HCT116 (cell line): Measurements from ENCODE around the gene CHAF1B. TPM values are rescaled to one million over a fixed set of nuclear protein-coding genes. Genes with fewer than 3 reads are reported as not detected.

ENCODE experiments used
- ATAC-seq: fragments of 200-7000 bp; cut with Tn5 transposase; 2 replicates; pipeline ENCODE4 v1.9.1; 2020; ENCODE audit warnings: mild to moderate bottlenecking, moderate library complexity
- BruUV-seq: library from RNA; stranded (reverse); fragments of 400-500 nt; replicated peaks from 2 replicates; lab custom pipeline; 2021; lab: Mats Ljungman, UMichigan
- CTCF ChIA-PET: fragments of 300-600 bp; sonication (Branson Sonifier 250); formaldehyde crosslinking; loops from one replicate; lab custom pipeline; 2021; ENCODE audit warnings: antibody characterized with exemption; lab: Charles Lee
- POLR2A ChIA-PET: fragments of 300-600, 350-600 bp; sonication (Branson Sonifier 250); formaldehyde crosslinking; loops from one replicate; lab custom pipeline; 2021; ENCODE audit warnings: antibody characterized with exemption; lab: Charles Lee
- RAD21 ChIA-PET, 2 experiments: fragments of 300-600 bp; sonication (Branson Sonifier 250); formaldehyde crosslinking; loops; one replicate each; lab custom pipeline; 2023; ENCODE audit warnings: low total read pairs in 2 of 2; ENCODE audit not compliant: uncharacterized antibody in 2 of 2, unreplicated experiment in 2 of 2, low non-redundant PET in 1 of 2; lab: Charles Lee
- DNase-seq: peaks from one replicate; pipeline ENCODE4 v3.0.0-alpha.2; 2010; ENCODE audit warnings: low read depth, low spot score
- H2AFZ ChIP-seq: fragments of 200-600 bp; shearing (Covaris generic), sonication (generic); 2 replicates; pipeline ENCODE4 v1.6.1; 2017; ENCODE audit warnings: low read depth, mixed run types, mixed read lengths, antibody characterized with exemption, low read length; ENCODE audit not compliant: poor library complexity, severe bottlenecking
- H3K27ac ChIP-seq: 2 replicates; pipeline ENCODE4 v1.5.1; 2012; ENCODE audit warnings: low read depth, low read length
- H3K27me3 ChIP-seq: fragments of 200-600 bp; sonication (generic); 2 replicates; pipeline ENCODE4 v1.6.1; 2016; ENCODE audit warnings: mixed run types, low read length, mixed read lengths; ENCODE audit not compliant: insufficient read depth
- H3K36me3 ChIP-seq, 2 experiments: fragments of 200-500 bp in 1 of 2; fragments of 200-600 bp in 1 of 2; sonication (Bioruptor generic) in 1 of 2; sonication (generic) in 1 of 2; 2 replicates each; pipeline versions ENCODE4 v1.5.1 to v1.6.1; 2014 to 2016; ENCODE audit warnings: low read length in 2 of 2, inconsistent platforms in 1 of 2, mixed read lengths in 1 of 2, mixed run types in 1 of 2; ENCODE audit not compliant: insufficient read depth in 2 of 2, control insufficient read depth in 1 of 2
- H3K4me1 ChIP-seq, 2 experiments: fragments of 200-600 bp in 1 of 2; sonication (generic) in 1 of 2; 2 replicates each; pipeline versions ENCODE4 v1.5.1 to v1.6.1; 2012 to 2017; ENCODE audit warnings: low read length in 2 of 2, inconsistent platforms in 1 of 2, mild to moderate bottlenecking in 1 of 2, mixed read lengths in 1 of 2, mixed run types in 1 of 2, moderate library complexity in 1 of 2; ENCODE audit not compliant: insufficient read depth in 2 of 2, control insufficient read depth in 1 of 2
- H3K4me2 ChIP-seq: fragments of 200-600 bp; sonication (generic); 2 replicates; pipeline ENCODE4 v1.6.1; 2017; ENCODE audit warnings: mixed run types, low read length, mixed read lengths
- H3K4me3 ChIP-seq, 2 experiments: fragments of 200-600 bp in 1 of 2; sonication (generic) in 1 of 2; replicated peaks in 1 of 2; 2 replicates each; pipeline ENCODE4 v1.5.1; 2011 to 2016; ENCODE audit warnings: low read length in 2 of 2, control low read depth in 1 of 2, low read depth in 1 of 2, mild to moderate bottlenecking in 1 of 2, mixed read lengths in 1 of 2, mixed run types in 1 of 2
- H3K79me2 ChIP-seq: fragments of 200-600 bp; sonication (generic); 2 replicates; pipeline ENCODE4 v1.6.1; 2017; ENCODE audit warnings: mild to moderate bottlenecking, mixed run types, low read length, moderate library complexity, mixed read lengths; ENCODE audit not compliant: insufficient read depth
- H3K9ac ChIP-seq: fragments of 200-600 bp; sonication (generic); 2 replicates; pipeline ENCODE4 v1.6.1; 2016; ENCODE audit warnings: low read length, mixed read lengths
- H3K9me2 ChIP-seq: fragments of 200-600 bp; sonication (generic), shearing (Covaris generic); 2 replicates; pipeline ENCODE4 v1.6.1; 2017; ENCODE audit warnings: mixed run types, mild to moderate bottlenecking, moderate library complexity; ENCODE audit not compliant: insufficient read depth
- H3K9me3 ChIP-seq, 2 experiments: fragments of 200-500 bp in 1 of 2; fragments of 200-600 bp in 1 of 2; sonication (Bioruptor generic) in 1 of 2; sonication (generic) in 1 of 2; 2 replicates each; pipeline ENCODE4 v1.6.1; 2014 to 2017; ENCODE audit warnings: low read length in 2 of 2, mixed read lengths in 2 of 2, inconsistent platforms in 1 of 2, low read depth in 1 of 2, mild to moderate bottlenecking in 1 of 2, mixed run types in 1 of 2, moderate library complexity in 1 of 2; ENCODE audit not compliant: control insufficient read depth in 1 of 2, insufficient read depth in 1 of 2
- H4K20me1 ChIP-seq: fragments of 200-600 bp; sonication (generic), shearing (Covaris generic); 2 replicates; pipeline ENCODE4 v1.6.1; 2017; ENCODE audit warnings: mixed run types, mild to moderate bottlenecking, moderate library complexity; ENCODE audit not compliant: insufficient read depth
- ATF3 ChIP-seq: IDR thresholded peaks from 2 replicates; pipeline ENCODE4 v1.6.1; 2012
- CBX3 ChIP-seq: IDR thresholded peaks from 2 replicates; pipeline ENCODE4 v1.6.1; 2012; ENCODE audit warnings: low read depth
- ELF1 ChIP-seq: IDR thresholded peaks from 2 replicates; pipeline ENCODE4 v1.6.1; 2012; ENCODE audit warnings: low read depth, borderline replicate concordance
- FOSL1 ChIP-seq: IDR thresholded peaks from 2 replicates; pipeline ENCODE4 v1.6.1; 2012; ENCODE audit warnings: low read depth
- MAX ChIP-seq: IDR thresholded peaks from 2 replicates; pipeline ENCODE4 v1.6.1; 2012
- POLR2A ChIP-seq: IDR thresholded peaks from 2 replicates; pipeline ENCODE4 v1.7.0; 2011; ENCODE audit warnings: borderline replicate concordance; ENCODE audit not compliant: insufficient read depth, insufficient read length; ENCODE audit errors: extremely low read depth
- POLR2AphosphoS5 ChIP-seq: IDR thresholded peaks from 2 replicates; pipeline ENCODE4 v1.6.1; 2011; ENCODE audit warnings: mild to moderate bottlenecking, low read depth, low read length, moderate library complexity
- TCF7L2 ChIP-seq: IDR thresholded peaks from 2 replicates; pipeline ENCODE4 v1.7.0; 2011; ENCODE audit warnings: borderline replicate concordance, inconsistent platforms; ENCODE audit not compliant: insufficient read depth, insufficient read length; ENCODE audit errors: extremely low read depth
- intact Hi-C: fragments of 100-400 bp; cut with micrococcal nuclease; formaldehyde crosslinking; loops from 2 replicates; pipeline ENCODE4 v1.10.0; 2022
- total RNA-seq: library from RNA; stranded (reverse); gene quantifications from one replicate; pipeline ENCODE4 v1.2.1, GENCODE V29; 2021; ENCODE audit not compliant: unreplicated experiment
- TF ChIP-seq, protein P1 (sequence below), 3 experiments: fragments of 200-600 bp in 1 of 3; sonication (generic) in 1 of 3; IDR thresholded peaks in 2 of 3; conservative IDR thresholded peaks in 1 of 3; 2 replicates each; pipeline ENCODE4 v1.5.1; 2012 to 2017; ENCODE audit warnings: low read depth in 2 of 3, low read length in 2 of 3, antibody characterized with exemption in 1 of 3, borderline replicate concordance in 1 of 3, control low read depth in 1 of 3, mild to moderate bottlenecking in 1 of 3, mixed read lengths in 1 of 3, mixed run types in 1 of 3, moderate library complexity in 1 of 3; ENCODE audit not compliant: insufficient read depth in 1 of 3

CHAF1B gene
- total RNA-seq, 1 experiment from 2014 or later = 26.1 TPM

DNA sequence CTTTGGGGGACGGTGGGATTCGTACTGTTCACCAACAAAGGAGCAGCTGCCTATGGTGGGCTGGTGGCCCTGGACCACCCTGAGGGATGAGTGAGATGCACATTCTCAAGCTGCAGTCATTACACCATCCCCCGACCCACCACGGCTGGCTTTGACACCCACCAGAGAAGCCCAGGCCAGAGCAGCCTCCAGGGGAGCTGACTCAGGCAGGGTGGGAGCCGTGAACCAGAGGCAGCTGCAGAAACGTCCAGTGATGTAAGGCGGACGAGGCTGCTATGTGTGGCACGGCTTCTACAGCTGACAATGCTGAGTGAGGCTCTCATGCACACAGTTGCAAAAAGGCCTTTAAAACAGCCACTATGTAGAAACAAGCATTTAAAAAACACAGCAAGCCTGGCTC lies 40.1 kb downstream of the CHAF1B start:
- no peaks in the 10 kb centered on the region for H3K27me3 ChIP-seq
- H3K9me2 ChIP-seq = no peaks in the 10 kb centered on the region
- DNase-seq = no peak
- no peak overlapping the region for H3K27ac ChIP-seq
- H3K4me2 ChIP-seq = no peak overlapping the region
- POLR2A ChIA-PET = no interaction called here
- H3K36me3 ChIP-seq = no peaks in the 10 kb centered on the region
- no peak overlapping the region for H3K4me3 ChIP-seq
- TF ChIP-seq CBX3 (no peak), POLR2AphosphoS5 (no peak), FOSL1 (no peak), TCF7L2 (no peak), ATF3 (no peak), POLR2A (no peak), ELF1 (no peak), MAX (no peak)
- TF ChIP-seq, protein P1, sequence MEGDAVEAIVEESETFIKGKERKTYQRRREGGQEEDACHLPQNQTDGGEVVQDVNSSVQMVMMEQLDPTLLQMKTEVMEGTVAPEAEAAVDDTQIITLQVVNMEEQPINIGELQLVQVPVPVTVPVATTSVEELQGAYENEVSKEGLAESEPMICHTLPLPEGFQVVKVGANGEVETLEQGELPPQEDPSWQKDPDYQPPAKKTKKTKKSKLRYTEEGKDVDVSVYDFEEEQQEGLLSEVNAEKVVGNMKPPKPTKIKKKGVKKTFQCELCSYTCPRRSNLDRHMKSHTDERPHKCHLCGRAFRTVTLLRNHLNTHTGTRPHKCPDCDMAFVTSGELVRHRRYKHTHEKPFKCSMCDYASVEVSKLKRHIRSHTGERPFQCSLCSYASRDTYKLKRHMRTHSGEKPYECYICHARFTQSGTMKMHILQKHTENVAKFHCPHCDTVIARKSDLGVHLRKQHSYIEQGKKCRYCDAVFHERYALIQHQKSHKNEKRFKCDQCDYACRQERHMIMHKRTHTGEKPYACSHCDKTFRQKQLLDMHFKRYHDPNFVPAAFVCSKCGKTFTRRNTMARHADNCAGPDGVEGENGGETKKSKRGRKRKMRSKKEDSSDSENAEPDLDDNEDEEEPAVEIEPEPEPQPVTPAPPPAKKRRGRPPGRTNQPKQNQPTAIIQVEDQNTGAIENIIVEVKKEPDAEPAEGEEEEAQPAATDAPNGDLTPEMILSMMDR (IDR thresholded peaks at IDR 0.05 in 2 of 3, conservative IDR thresholded peaks at IDR 0.05 in 1 of 3; ENCODE audit: borderline replicate concordance in 1 of 3, insufficient read depth in 1 of 3, low read depth in 2 of 3, low read length in 2 of 3) = no peak
- H3K9ac ChIP-seq = no peak overlapping the region
- no peaks in the 10 kb centered on the region for H3K79me2 ChIP-seq
- no TSS peak for BruUV-seq
- no peak overlapping the region for H2AFZ ChIP-seq
- H4K20me1 ChIP-seq = no peaks in the 10 kb centered on the region
- RAD21 ChIA-PET = no interaction called here
- H3K9me3 ChIP-seq = no peaks in the 10 kb centered on the region
- no peak for ATAC-seq
- intact Hi-C loops = no loop called here
- peaks cover 12 to 20% of the 10 kb centered on the region in 2 experiments for H3K4me1 ChIP-seq
- CTCF ChIA-PET = interaction anchor here (0.8 kb wide), 1 partner anchor 11 kb away, joined by 3 read pairs; no protein-coding TSS in a partner anchor
